Adrenal gland (tissue), 19 donors: ENCODE results near the gene CXXC1. TPM values are rescaled to one million over a fixed set of nuclear protein-coding genes. Genes with fewer than 3 reads are reported as not detected.
A peak's percentile ranks its signal among the peaks of the same experiment; 100 is the strongest.

ENCODE experiments used
- DNase-seq, 7 donors: peaks; one replicate each; pipeline ENCODE4 v3.0.0-alpha.2; 2019 to 2020
- H3K27ac ChIP-seq, 5 donors: fragments of 200-600 bp; sonication (generic) in 4 of 5; 1 replicate in 3 of 5; 2 replicates in 2 of 5; pipeline versions ENCODE4 v1.5.1 to v1.8.0; 2016 to 2020; ENCODE audit warnings: mild to moderate bottlenecking in 1 of 5
- H3K27me3 ChIP-seq: fragments of 200-600 bp; 2 replicates; pipeline ENCODE4 v1.8.0; 2021
- H3K36me3 ChIP-seq, 2 donors: fragments of 200-600 bp; replicated peaks in 1 of 2; 1 replicate in 1 of 2; 2 replicates in 1 of 2; pipeline versions ENCODE4 v1.5.1 to v1.8.0; 2018 to 2022
- H3K4me1 ChIP-seq, 2 donors: fragments of 200-600 bp; replicated peaks in 1 of 2; 1 replicate in 1 of 2; 2 replicates in 1 of 2; pipeline versions ENCODE4 v1.5.1 to v1.8.0; 2018 to 2021
- H3K4me3 ChIP-seq, 4 donors: fragments of 200-600 bp; sonication (generic) in 3 of 4; one replicate each; pipeline ENCODE4 v1.5.1; 2016 to 2018
- H3K9me3 ChIP-seq, 3 donors: fragments of 200-600 bp; sonication (generic) in 1 of 3; replicated peaks in 1 of 3; 1 replicate in 2 of 3; 2 replicates in 1 of 3; pipeline versions ENCODE4 v1.5.1 to v1.8.0; 2016 to 2021
- CTCF ChIP-seq, 6 experiments: fragments of 450-650 bp in 4 of 6; fragments of 200-600 bp in 2 of 6; sonication (generic) in 1 of 6; IDR thresholded peaks; 1 replicate in 5 of 6; 2 replicates in 1 of 6; pipeline versions ENCODE4 v1.5.1 to v1.8.0; 2016 to 2021; ENCODE audit warnings: antibody characterized with exemption in 6 of 6, mild to moderate bottlenecking in 2 of 6, moderate library complexity in 1 of 6
- POLR2A ChIP-seq, 2 donors: fragments of 450-650 bp; IDR thresholded peaks; one replicate each; pipeline ENCODE4 v1.6.1; 2017; ENCODE audit warnings: antibody characterized with exemption in 2 of 2, mild to moderate bottlenecking in 2 of 2, moderate library complexity in 1 of 2
- WGBS, 4 donors: extraction: QIAGEN DNeasy Blood & Tissue Kit in 2 of 4; methylation state at CpG; one replicate each; pipeline versions ENCODE4 v1.1.5 to v1.1.7; 2013 to 2017; 5-methylcytosine and 5-hydroxymethylcytosine counted together
- intact Hi-C, 2 donors: fragments of 100-400 bp; cut with DNase I; formaldehyde crosslinking; loops; one replicate each; pipeline versions ENCODE4 v1.14.1 to v1.15.0; 2022 to 2023
- long read RNA-seq, 10 donors: library from polyadenylated mRNA in 3 of 10; unstranded in 2 of 10; stranded (forward) in 1 of 10; transcript quantifications; one replicate each; pipeline ENCODE4 v2.0.0 and lab custom pipeline, GENCODE V29; 2021 to 2026
- polyA plus RNA-seq, 3 donors: library from polyadenylated mRNA; stranded (reverse); fragments of 200-250 nt in 2 of 3; fragments of 350-450 nt in 1 of 3; fragmentation: Illumina TruSeq in 1 of 3; extraction: RNeasy Lipid Tissue Mini Kit (QIAGEN cat#74804) in 1 of 3; gene quantifications; one replicate each; pipeline ENCODE4 v1.2.3, GENCODE V29; 2013 to 2014
- total RNA-seq, 9 donors: library from RNA; depleted of rRNA in 4 of 9; stranded (reverse); fragments of >200 nt in 4 of 9; fragments of 120-200 nt in 1 of 9; fragmentation: NEBNext Ultra II Directional in 1 of 9; extraction: Animal tissue kit (Norgen Biotek cat#: 25700) in 1 of 9; gene quantifications; one replicate each; pipeline versions ENCODE4 v1.1.0 to v1.2.4, GENCODE V29; 2013 to 2023
- donor health status: healthy with polysubstance abuse.
- donor health status: Bipolar disorder and iron deficiency.
- donor health status: DM: yes; HTN: yes; CAD: no.
- donor health status: DM: no; HTN: no; CAD: no.
- donor health status: DM: no; HTN: no; CAD: no.
- donor health status: DM: yes; HTN: yes; CAD: no.

The CXXC1 gene
- total RNA-seq = 100 to 1,000 TPM in 2 of 9 donors, 10 to 100 TPM in 7; 25.2 to 119 (median 62.9) TPM
- 100 to 1,000 TPM in 2 of 3 donors, 10 to 100 TPM in 1; 35.6 to 295 (median 249) TPM for polyA plus RNA-seq
- long read RNA-seq, donor 1, transcript CXXC1-209 (2 exons, 802 nt) = major isoform, 10 of 13 reads
- long read RNA-seq, donor 1, partial matches to known transcripts = 0 of 13 reads
- long read RNA-seq, donor 1, other reads (novel, unspliced or antisense) = 0 of 13 reads
- long read RNA-seq, donor 2, transcript CXXC1-209 (2 exons, 802 nt) = major isoform, 11 of 15 reads
- long read RNA-seq, donor 2, partial matches to known transcripts = 0 of 15 reads
- long read RNA-seq, donor 2, other reads (novel, unspliced or antisense) = 0 of 15 reads
- long read RNA-seq, donor 3, partial matches to known transcripts = 0 of 1 reads
- long read RNA-seq, donor 3, other reads (novel, unspliced or antisense) = 0 of 1 reads
- long read RNA-seq, donor 4, transcript CXXC1-201 (15 exons, 2,936 nt) = major isoform, 9 of 13 reads
- long read RNA-seq, donor 4, partial matches to known transcripts = 2 of 13 reads
- long read RNA-seq, donor 4, other reads (novel, unspliced or antisense) = 2 of 13 reads
- long read RNA-seq, donor 5, transcript CXXC1-201 (15 exons, 2,936 nt) = major isoform, 75 of 164 reads
- long read RNA-seq, donor 5, partial matches to known transcripts = 19 of 164 reads
- long read RNA-seq, donor 5, other reads (novel, unspliced or antisense) = 63 of 164 reads
- long read RNA-seq, donor 6, transcript CXXC1-201 (15 exons, 2,936 nt) = major isoform, 9 of 23 reads
- long read RNA-seq, donor 6, partial matches to known transcripts = 0 of 23 reads
- long read RNA-seq, donor 6, other reads (novel, unspliced or antisense) = 12 of 23 reads
- long read RNA-seq, donor 7, transcript CXXC1-209 (2 exons, 802 nt) = major isoform, 6 of 6 reads
- long read RNA-seq, donor 7, partial matches to known transcripts = 0 of 6 reads
- long read RNA-seq, donor 7, other reads (novel, unspliced or antisense) = 0 of 6 reads
- long read RNA-seq, donor 8, transcript CXXC1-209 (2 exons, 802 nt) = major isoform, 15 of 17 reads
- long read RNA-seq, donor 8, partial matches to known transcripts = 0 of 17 reads
- long read RNA-seq, donor 8, other reads (novel, unspliced or antisense) = 0 of 17 reads
- long read RNA-seq, donor 9, partial matches to known transcripts = 0 of 5 reads
- long read RNA-seq, donor 9, other reads (novel, unspliced or antisense) = 0 of 5 reads
- long read RNA-seq, donor 10, transcript CXXC1-209 (2 exons, 802 nt) = major isoform, 12 of 16 reads
- long read RNA-seq, donor 10, partial matches to known transcripts = 0 of 16 reads
- long read RNA-seq, donor 10, other reads (novel, unspliced or antisense) = 0 of 16 reads

GRCh38 chr18:50287441-50288347, at the start of gene CXXC1:
Gene CXXC1, minus strand, starts transcription at chr18:50287692. Its CDS starts 103 bp downstream, at chr18:50287589.
- peak within 1 kb of the TSS; percentile 53 to 89 (median 84) for H3K4me3 ChIP-seq
- TF ChIP-seq POLR2A (IDR thresholded peaks at IDR 0.05) (peak in 1 of 2 donors; percentile 57), CTCF (IDR thresholded peaks at IDR 0.05) (peak; percentile 19 to 78 (median 68))
- intact Hi-C loops = no loop called here
- H3K36me3 ChIP-seq = peaks cover 0 to 21% of the 10 kb centered on the region in 2 donors
- peak within 1 kb of the TSS; percentile 51 to 94 (median 85) for H3K27ac ChIP-seq
- peak; percentile 95 to 99 (median 98) for DNase-seq
- 0 to 1% (median 0%) methylated on average over 32 to 76 of the region's 76 CpGs for WGBS, 4 donors
- H3K9me3 ChIP-seq = no peaks in the 10 kb centered on the region
- peaks cover 0 to 5% of the 10 kb centered on the region in 2 donors for H3K4me1 ChIP-seq
- no peaks in the 10 kb centered on the region for H3K27me3 ChIP-seq

- Histone ChIP-seq H3K36me3 (no peaks in the 10 kb centered on the region), H3K4me1 (no peaks in the 10 kb centered on the region), H3K4me3 (no peak overlapping the region), H3K27me3 (no peaks in the 10 kb centered on the region), H3K27ac (no peak overlapping the region), H3K9me3 (no peaks in the 10 kb centered on the region)
- intact Hi-C loops = no loop called here
- no peak for TF ChIP-seq POLR2A (IDR thresholded peaks at IDR 0.05)
- TF ChIP-seq CTCF (IDR thresholded peaks at IDR 0.05) = no peak
- WGBS, 4 donors = 76 to 90% (median 81%) methylated on average over 7 of the region's 7 CpGs
- DNase-seq = no peak
These were observed 47.2 kb upstream of the CXXC1 start for GRCh38 chr18:50334546-50335152.

DNA sequence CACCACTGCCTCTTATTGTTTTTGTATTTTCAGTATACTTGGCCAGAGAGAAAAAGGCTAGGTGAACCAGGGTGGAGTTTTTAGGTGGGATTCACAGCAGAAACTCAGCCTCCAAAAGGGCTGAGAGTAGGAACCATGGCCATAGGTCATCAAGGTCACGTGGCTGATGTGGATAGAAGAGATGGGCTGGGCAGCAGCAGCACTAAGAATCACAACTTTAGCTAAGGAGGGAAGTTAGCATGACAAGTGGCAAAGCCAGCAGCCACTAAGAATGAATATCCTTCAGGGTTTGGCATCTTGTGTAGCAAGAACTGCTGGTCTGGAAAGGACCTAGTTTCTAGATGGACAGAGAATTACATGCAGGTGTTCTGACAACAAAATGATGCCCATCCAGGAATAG, 44.2 kb upstream of the CXXC1 start:
- H3K27ac ChIP-seq = no peak overlapping the region
- intact Hi-C loops = no loop called here
- TF ChIP-seq CTCF (IDR thresholded peaks at IDR 0.05) = no peak
- TF ChIP-seq POLR2A (IDR thresholded peaks at IDR 0.05) = no peak
- no peak overlapping the region for H3K4me3 ChIP-seq
- H3K36me3 ChIP-seq = no peaks in the 10 kb centered on the region
- no peak for DNase-seq
- WGBS, 4 donors = 38 to 75% (median 54%) methylated on average over 1 of the region's 1 CpG
- H3K27me3 ChIP-seq = no peaks in the 10 kb centered on the region
- H3K4me1 ChIP-seq = no peaks in the 10 kb centered on the region
- no peaks in the 10 kb centered on the region for H3K9me3 ChIP-seq
